ENCODE results near the gene SHC4.
"Not testable (repeated sequence)": the region's sequence is repeated elsewhere in the genome, so short reads cannot be mapped to it uniquely, and the experiment has no call there.

The SHC4 gene

GRCh38 chr15:48798319-48798718 lies 165.4 kb downstream of the SHC4 start:
- DNase-seq (ENCODE audit: low read depth in 1 of 2, low spot score in 1 of 2): no peak

GRCh38 chr15:48796930-48797329 lies 166.8 kb downstream of the SHC4 start:
- DNase-seq (ENCODE audit: low read depth in 1 of 2, low spot score in 1 of 2): no peak

GRCh38 chr15:48796521-48796920 lies 167.2 kb downstream of the SHC4 start:
- DNase-seq (ENCODE audit: low read depth in 1 of 2, low spot score in 1 of 2): no peak

- DNase-seq (ENCODE audit: low read depth in 1 of 2, low spot score in 1 of 2): no peak
These were observed 167.8 kb downstream of the SHC4 start for GRCh38 chr15:48795901-48796300.

GRCh38 chr15:48794697-48795134 lies 169.0 kb downstream of the SHC4 start:
- no peak for DNase-seq (ENCODE audit: low read depth in 1 of 2, low spot score in 1 of 2)

- no peak for DNase-seq (ENCODE audit: low read depth in 1 of 2, low spot score in 1 of 2)
These were observed 171.3 kb downstream of the SHC4 start for GRCh38 chr15:48792408-48792807.

- DNase-seq (ENCODE audit: low read depth in 1 of 2, low spot score in 1 of 2): not testable (repeated sequence)
These were observed 173.1 kb downstream of the SHC4 start for GRCh38 chr15:48790466-48791115.

GRCh38 chr15:48785712-48786111 lies 178.0 kb downstream of the SHC4 start:
- DNase-seq (ENCODE audit: low read depth in 1 of 2, low spot score in 1 of 2): no peak

GRCh38 chr15:48785195-48785594 lies 178.5 kb downstream of the SHC4 start:
- DNase-seq (ENCODE audit: low read depth in 1 of 2, low spot score in 1 of 2): no peak

GRCh38 chr15:48784756-48785155 lies 179.0 kb downstream of the SHC4 start:
- no peak for DNase-seq (ENCODE audit: low read depth in 1 of 2, low spot score in 1 of 2)

- no peak for DNase-seq (ENCODE audit: low read depth in 1 of 2, low spot score in 1 of 2)
These were observed 180.8 kb downstream of the SHC4 start for GRCh38 chr15:48782911-48783310.

- DNase-seq (ENCODE audit: low read depth in 1 of 2, low spot score in 1 of 2): no peak
These were observed 182.1 kb downstream of the SHC4 start for GRCh38 chr15:48781481-48782081.

GRCh38 chr15:48781017-48781416 lies 182.7 kb downstream of the SHC4 start:
- no peak for DNase-seq (ENCODE audit: low read depth in 1 of 2, low spot score in 1 of 2)

GRCh38 chr15:48778331-48778730 lies 185.4 kb downstream of the SHC4 start:
- DNase-seq (ENCODE audit: low read depth in 1 of 2, low spot score in 1 of 2): no peak

- no peak for DNase-seq (ENCODE audit: low read depth in 1 of 2, low spot score in 1 of 2)
These were observed 185.9 kb downstream of the SHC4 start for GRCh38 chr15:48777645-48778330.

GRCh38 chr15:48775546-48775945 lies 188.2 kb downstream of the SHC4 start:
- DNase-seq (ENCODE audit: low read depth in 1 of 2, low spot score in 1 of 2): no peak

GRCh38 chr15:48774484-48774883 lies 189.2 kb downstream of the SHC4 start:
- no peak for DNase-seq (ENCODE audit: low read depth in 1 of 2, low spot score in 1 of 2)
